Duodenal mucosa (tissue), 2 donors: ENCODE measurements around the gene CYTH1.

ENCODE experiments used
- H3K27ac ChIP-seq: one replicate; pipeline ENCODE4 v1.7.0; 2013; ENCODE audit warnings: low read depth, low read length
- H3K27me3 ChIP-seq, 2 donors: one replicate each; pipeline ENCODE4 v1.7.0; 2013; ENCODE audit warnings: low read length in 2 of 2, control low read depth in 1 of 2; ENCODE audit not compliant: insufficient read depth in 2 of 2, control insufficient read depth in 1 of 2
- H3K36me3 ChIP-seq, 2 donors: one replicate each; pipeline ENCODE4 v1.7.0; 2013; ENCODE audit warnings: low read length in 2 of 2, control low read depth in 1 of 2; ENCODE audit not compliant: insufficient read depth in 2 of 2, control insufficient read depth in 1 of 2
- H3K4me1 ChIP-seq, 2 donors: one replicate each; pipeline ENCODE4 v1.7.0; 2013; ENCODE audit warnings: low read length in 2 of 2, control low read depth in 1 of 2; ENCODE audit not compliant: insufficient read depth in 2 of 2, control insufficient read depth in 1 of 2
- H3K4me3 ChIP-seq, 2 donors: one replicate each; pipeline ENCODE4 v1.7.0; 2013; ENCODE audit warnings: low read length in 2 of 2, low read depth in 1 of 2
- H3K9ac ChIP-seq, 2 donors: one replicate each; pipeline ENCODE4 v1.7.0; 2013; ENCODE audit warnings: low read length in 2 of 2, low read depth in 1 of 2
- H3K9me3 ChIP-seq, 2 donors: one replicate each; pipeline ENCODE4 v1.7.0; 2013; ENCODE audit warnings: low read length in 2 of 2, control low read depth in 1 of 2; ENCODE audit not compliant: control insufficient read depth in 1 of 2

CYTH1 gene

GRCh38 chr17:78748730-78749317 is 33.2 kb downstream of the CYTH1 start:
- Histone ChIP-seq H3K27ac (peak overlapping the region; percentile 58), H3K36me3 (no peaks in the 10 kb centered on the region), H3K4me3 (no peak overlapping the region), H3K4me1 (peaks cover 34% of the 10 kb centered on the region in 2 donors), H3K9me3 (no peaks in the 10 kb centered on the region), H3K27me3 (no peaks in the 10 kb centered on the region), H3K9ac (peak overlapping the region; percentile 4 to 21)

- Histone ChIP-seq H3K4me1 (peaks cover 34% of the 10 kb centered on the region in 2 donors), H3K9ac (peak overlapping the region in 1 of 2 donors; percentile 34), H3K4me3 (peak overlapping the region; percentile 27 to 38)
Measured at GRCh38 chr17:78748048-78748729, 33.9 kb downstream of the CYTH1 start.

DNA sequence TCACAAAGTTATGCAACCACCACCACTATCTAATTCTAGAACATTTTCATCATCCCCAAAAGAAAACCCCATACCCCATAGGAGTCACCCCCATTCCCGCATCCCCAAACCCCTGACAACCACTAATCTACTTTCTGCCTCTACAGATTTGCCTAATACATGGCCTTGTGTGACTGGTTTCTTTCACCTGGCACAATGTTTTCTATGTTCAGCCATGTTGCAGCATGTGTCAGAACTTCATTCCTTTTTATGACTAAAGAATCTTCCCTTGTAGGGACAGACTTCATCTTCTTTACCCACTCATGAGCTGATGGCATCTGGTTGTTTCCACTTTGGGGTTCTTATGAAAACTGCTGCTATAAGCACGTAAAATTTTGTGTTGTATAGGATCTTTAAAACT is 34.6 kb downstream of the CYTH1 start:
- H3K9me3 ChIP-seq = no peaks in the 10 kb centered on the region
- no peak overlapping the region for H3K9ac ChIP-seq
- H3K36me3 ChIP-seq = no peaks in the 10 kb centered on the region
- H3K4me1 ChIP-seq = peaks cover 34% of the 10 kb centered on the region in 2 donors
- H3K27ac ChIP-seq = no peak overlapping the region
- no peaks in the 10 kb centered on the region for H3K27me3 ChIP-seq
- H3K4me3 ChIP-seq = no peak overlapping the region

More at GRCh38 chr17:78748048-78748729, 33.9 kb downstream of the CYTH1 start:
- Histone ChIP-seq H3K9me3 (no peaks in the 10 kb centered on the region), H3K27me3 (no peaks in the 10 kb centered on the region), H3K36me3 (no peaks in the 10 kb centered on the region), H3K27ac (peak overlapping the region; percentile 40)

GRCh38 chr17:78746949-78747269 is 35.2 kb downstream of the CYTH1 start:
- Histone ChIP-seq H3K4me3 (no peak overlapping the region), H3K9ac (no peak overlapping the region), H3K9me3 (no peaks in the 10 kb centered on the region), H3K4me1 (peaks cover 36 to 38% of the 10 kb centered on the region in 2 donors), H3K27me3 (no peaks in the 10 kb centered on the region), H3K36me3 (no peaks in the 10 kb centered on the region), H3K27ac (no peak overlapping the region)

GRCh38 chr17:78746263-78746948 is 35.7 kb downstream of the CYTH1 start:
- Histone ChIP-seq H3K9ac (no peak overlapping the region), H3K36me3 (no peaks in the 10 kb centered on the region), H3K27me3 (no peaks in the 10 kb centered on the region), H3K4me1 (peaks cover 40 to 44% of the 10 kb centered on the region in 2 donors), H3K4me3 (no peak overlapping the region), H3K27ac (no peak overlapping the region), H3K9me3 (no peaks in the 10 kb centered on the region)

DNA sequence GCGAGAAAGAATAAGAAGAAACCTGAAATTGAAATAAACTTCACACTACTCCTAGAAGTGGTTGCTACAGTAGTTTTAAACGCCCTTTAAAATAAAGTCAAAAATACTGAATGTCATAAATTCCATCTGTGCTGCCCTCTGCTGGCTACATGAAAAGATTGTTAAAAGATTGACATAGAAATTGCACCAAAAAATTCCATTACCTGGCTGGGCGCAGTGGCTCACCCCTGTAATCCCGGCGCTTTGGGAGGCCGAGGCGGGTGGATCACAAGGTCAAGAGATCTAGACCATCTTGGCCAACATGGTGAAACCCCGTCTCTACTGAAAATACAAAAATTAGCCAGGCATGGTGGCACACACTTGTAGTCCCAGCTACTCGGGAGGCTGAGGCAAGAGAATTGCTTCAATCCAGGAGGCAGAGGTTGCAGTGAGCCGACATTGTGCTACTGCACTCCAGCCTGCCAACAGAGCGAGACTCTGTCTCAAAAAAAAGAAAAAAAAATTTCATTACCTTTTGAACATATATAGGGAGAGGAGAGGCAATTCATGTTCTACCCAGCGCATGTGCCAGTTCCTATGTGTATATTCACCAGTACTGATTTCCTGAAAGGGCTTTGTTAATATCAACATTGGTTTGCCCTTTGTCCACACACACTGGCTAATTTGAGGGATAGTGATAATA is 36.5 kb downstream of the CYTH1 start:
- no peak overlapping the region for H3K27ac ChIP-seq
- peaks cover 41 to 45% of the 10 kb centered on the region in 2 donors for H3K4me1 ChIP-seq
- no peaks in the 10 kb centered on the region for H3K27me3 ChIP-seq
- peak overlapping the region in 1 of 2 donors; percentile 4 for H3K4me3 ChIP-seq
- H3K36me3 ChIP-seq = no peaks in the 10 kb centered on the region
- no peaks in the 10 kb centered on the region for H3K9me3 ChIP-seq
- H3K9ac ChIP-seq = peak overlapping the region in 1 of 2 donors; percentile 2

DNA sequence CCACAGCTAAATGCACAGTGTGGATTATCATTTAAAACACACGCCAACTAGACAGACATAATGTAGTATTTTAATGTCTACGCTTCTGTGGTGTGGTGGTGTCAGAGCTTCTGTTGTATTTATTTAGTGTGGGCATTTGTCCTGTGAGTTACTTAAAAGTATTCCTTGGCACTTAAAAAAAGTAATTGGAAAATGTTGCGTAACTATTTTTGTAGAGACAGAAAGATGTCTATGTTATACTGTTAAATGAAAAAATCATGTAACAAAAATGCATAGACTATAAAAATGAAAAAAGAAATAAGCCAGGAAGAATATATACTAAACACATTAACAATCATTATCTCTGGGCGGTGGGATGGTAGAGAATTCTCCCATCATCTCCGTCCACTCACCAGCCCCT is 39.2 kb downstream of the CYTH1 start:
- H3K4me1 ChIP-seq = peaks cover 43 to 45% of the 10 kb centered on the region in 2 donors
- no peaks in the 10 kb centered on the region for H3K9me3 ChIP-seq
- no peak overlapping the region for H3K27ac ChIP-seq
- no peak overlapping the region for H3K4me3 ChIP-seq
- H3K9ac ChIP-seq = no peak overlapping the region
- H3K27me3 ChIP-seq = no peaks in the 10 kb centered on the region
- H3K36me3 ChIP-seq = no peaks in the 10 kb centered on the region

DNA sequence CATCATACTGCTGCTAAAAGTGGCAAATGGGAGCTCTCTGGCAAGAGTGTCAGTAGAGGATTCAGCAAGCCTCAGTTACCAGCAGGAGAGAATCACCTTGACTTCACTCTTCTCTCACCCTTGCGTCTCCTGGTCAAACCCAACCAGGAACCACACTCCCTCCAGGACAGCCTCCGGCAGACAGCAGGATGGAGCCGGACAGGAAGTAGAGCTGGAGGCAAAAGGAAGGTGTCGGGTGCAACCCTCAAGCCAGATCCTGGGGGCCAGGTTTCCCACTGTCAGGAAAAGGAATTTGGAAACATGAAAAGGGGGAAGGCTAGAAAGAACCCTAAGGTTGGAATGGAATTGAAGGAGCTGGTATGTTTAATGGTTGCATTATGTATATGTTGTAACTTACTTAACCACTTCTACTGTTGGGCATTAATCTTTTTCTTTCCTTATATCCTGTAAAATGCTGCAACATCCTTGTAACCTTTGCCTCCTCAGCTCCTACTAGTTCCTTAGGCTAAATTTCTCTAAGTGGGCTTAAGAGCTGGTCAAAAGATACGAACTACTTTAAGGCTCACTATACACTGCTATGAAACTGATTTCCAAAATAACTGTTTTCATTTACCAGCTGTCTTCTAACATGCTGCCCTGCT is 40.3 kb downstream of the CYTH1 start:
- peaks cover 44 to 47% of the 10 kb centered on the region in 2 donors for H3K4me1 ChIP-seq
- no peaks in the 10 kb centered on the region for H3K9me3 ChIP-seq
- no peak overlapping the region for H3K27ac ChIP-seq
- H3K27me3 ChIP-seq = no peaks in the 10 kb centered on the region
- H3K36me3 ChIP-seq = no peaks in the 10 kb centered on the region
- no peak overlapping the region for H3K9ac ChIP-seq
- H3K4me3 ChIP-seq = no peak overlapping the region

DNA sequence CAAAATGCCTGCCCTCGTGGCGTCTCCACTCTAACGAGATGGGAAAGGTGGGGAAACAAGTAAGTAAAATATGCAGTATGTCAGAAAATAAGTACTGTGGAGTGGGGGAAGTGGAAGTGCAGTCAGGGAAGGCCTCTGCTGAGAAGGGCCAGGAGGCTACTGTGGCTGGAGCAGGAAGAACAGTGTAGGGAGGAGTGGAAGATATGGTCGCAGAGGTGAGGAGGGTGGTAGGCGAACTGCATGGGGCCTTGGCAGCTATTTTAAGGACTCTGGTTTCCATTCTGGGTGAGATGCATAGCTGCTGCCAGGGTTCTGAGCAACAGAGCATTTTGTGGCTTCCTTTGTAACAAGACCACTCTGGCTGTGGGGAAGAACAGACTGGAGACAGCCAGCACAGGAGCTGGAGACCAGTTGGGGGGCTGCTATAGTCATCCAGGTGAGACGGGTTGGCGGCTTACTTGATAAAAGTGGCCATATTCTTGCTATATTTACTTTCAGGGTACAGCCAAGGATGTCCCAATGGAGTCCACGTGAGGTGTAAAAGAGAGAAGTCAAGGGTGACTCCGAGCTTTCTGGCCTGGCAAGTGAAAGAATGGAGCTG is 42.6 kb downstream of the CYTH1 start:
- no peak overlapping the region for H3K27ac ChIP-seq
- no peak overlapping the region for H3K4me3 ChIP-seq
- H3K9me3 ChIP-seq = no peaks in the 10 kb centered on the region
- H3K9ac ChIP-seq = no peak overlapping the region
- H3K36me3 ChIP-seq = no peaks in the 10 kb centered on the region
- H3K4me1 ChIP-seq = peaks cover 48 to 53% of the 10 kb centered on the region in 2 donors
- H3K27me3 ChIP-seq = no peaks in the 10 kb centered on the region
